ENCODE measurements around the gene MAPK14.

DNA sequence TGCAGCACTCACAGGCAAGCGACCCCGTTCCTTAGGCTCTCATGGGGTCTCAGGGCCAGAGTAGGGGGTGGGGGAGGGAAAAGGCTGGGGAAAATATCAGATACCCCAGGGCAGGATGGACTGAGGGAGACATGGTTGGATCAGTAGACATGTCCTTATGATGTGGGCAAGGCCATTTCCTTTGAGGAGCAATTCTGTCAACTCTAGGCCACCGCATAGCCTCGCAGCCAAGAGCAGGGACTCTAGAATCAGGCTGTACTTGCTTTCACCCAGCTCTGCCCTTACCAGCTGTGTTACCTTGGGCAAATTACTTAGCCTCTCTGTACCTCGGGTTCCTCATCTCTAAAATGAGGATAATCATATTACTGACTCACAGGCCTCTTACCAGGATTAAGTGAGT is 100.5 kb downstream of the MAPK14 start:
- TF ChIP-seq CTCF (IDR thresholded peaks at IDR 0.05; ENCODE audit: low read length) (no peak), EZH2 (optimal IDR thresholded peaks at IDR 0.05; ENCODE audit: low read depth, low read length) (no peak)

All from MM.1S (cell line).